K562 treated with DMSO at 1 percent for 48 hours (cell line): ENCODE data around the gene FAM184A. TPM values are rescaled to one million over a fixed set of nuclear protein-coding genes. Genes with fewer than 3 reads are reported as not detected.

Experiments
- total RNA-seq: library from RNA; unstranded; fragments of 300-600 nt; gene quantifications from 2 replicates; pipeline ENCODE4 v1.2.3, GENCODE V29; 2022; ENCODE audit warnings: low replicate concordance; ENCODE audit errors: extremely low read depth

Gene FAM184A
- total RNA-seq = not detected in 2 replicates

GRCh38 chr6:119078376-119079282 lies at the start of gene FAM184A:
TSS of gene FAM184A (minus strand) at chr6:119078664. CDS start at chr6:119078299, 365 bp downstream.

DNA sequence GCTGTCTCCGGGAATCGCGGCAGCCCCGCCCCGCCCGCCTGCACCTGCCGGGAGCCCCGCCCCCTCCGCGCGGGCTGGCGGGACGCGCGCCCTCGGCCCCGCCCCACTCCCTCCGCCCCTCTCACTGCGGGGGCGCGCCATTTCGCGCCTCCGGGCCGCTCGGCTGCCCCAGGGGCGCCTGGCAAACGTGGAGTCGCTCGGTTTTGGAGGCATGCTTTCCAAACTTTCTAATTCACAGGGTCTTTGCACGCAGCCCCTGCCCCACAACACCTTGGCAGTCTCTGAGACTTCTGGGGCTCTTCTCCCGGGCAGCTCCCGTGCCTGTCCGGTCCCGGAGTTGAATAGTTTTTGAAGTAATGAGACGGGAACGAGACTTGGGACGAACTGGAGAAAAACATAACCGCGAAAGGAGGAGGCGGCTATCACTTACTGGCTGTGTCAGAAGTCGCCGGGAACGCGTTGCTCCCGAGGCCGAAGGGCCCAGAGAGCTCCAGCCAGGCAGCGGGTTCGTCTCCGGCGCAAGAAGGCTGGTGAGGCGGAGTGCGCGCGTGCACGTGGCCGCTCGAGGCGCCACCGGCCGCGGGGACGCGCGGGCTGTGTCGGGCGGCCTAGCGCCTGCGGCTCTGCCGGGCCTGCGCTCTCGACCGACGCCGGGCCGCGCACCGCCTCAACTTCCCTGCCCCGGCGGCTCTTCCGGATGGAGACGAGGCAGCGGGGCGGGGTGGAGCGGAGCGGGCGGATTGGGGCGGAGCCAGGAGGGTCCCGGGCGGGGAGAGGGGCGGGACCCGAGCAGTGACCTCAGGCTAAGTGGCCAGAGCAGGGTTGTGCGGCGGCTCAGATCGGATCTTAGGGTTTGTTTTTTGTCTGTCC lies 143.8 kb downstream of the FAM184A start, which contains the start of gene MCM9:
Gene MCM9, minus strand, starts transcription at position 699 of the 870 bp plus-strand sequence. CDS start 3,436 bp downstream, outside the sequence.

Other genes with a start within 250 kb of the FAM184A start
- gene ASF1A, start 184.5 kb downstream of the FAM184A start, total RNA-seq = not detected in 2 replicates
- gene MCM9, start 143.5 kb downstream of the FAM184A start, total RNA-seq = not detected in 2 replicates